ENCODE results near the gene UNC80.

DNA sequence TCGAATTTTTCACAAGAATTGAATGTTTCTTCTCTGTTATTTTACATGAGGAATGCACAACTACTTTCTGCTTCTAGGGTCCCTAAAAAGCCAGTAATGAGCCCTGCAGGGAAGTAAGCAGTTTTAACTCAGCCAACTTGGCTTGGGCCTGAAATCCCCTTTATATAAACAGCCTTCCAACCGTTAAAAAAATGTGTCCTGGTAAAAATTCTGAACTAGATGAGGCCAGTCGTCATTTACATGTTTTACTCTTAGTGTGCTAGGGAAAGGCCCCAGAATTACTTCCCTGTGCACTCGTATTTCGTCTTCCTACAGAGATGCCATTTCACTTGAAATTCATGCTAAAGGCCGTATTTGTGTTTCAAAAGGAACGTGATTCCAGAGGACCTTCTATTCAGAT, 188.4 kb downstream of the UNC80 start:
- TF ChIP-seq MYC (IDR thresholded peaks at IDR 0.05; ENCODE audit: low read depth, low read length): no peak
- TF ChIP-seq POLR2A (IDR thresholded peaks at IDR 0.05; ENCODE audit: extremely low read depth, insufficient read length): no peak
